Lung (tissue), 12 donors: Measurements from ENCODE around the gene CERS1. TPM values are rescaled to one million over a fixed set of nuclear protein-coding genes. Genes with fewer than 3 reads are reported as not detected.

ENCODE experiments used
- ATAC-seq: fragments of 200-7000 bp; cut with Tn5 transposase; one replicate; pipeline ENCODE4 v1.9.1; 2020; ENCODE audit warnings: moderate number of reproducible peaks; ENCODE audit not compliant: insufficient read depth, low FRiP score
- DNase-seq, 3 donors: peaks; one replicate each; pipeline ENCODE4 v3.0.0-alpha.2; 2013 to 2017
- H3K27ac ChIP-seq, 2 donors: one replicate each; pipeline ENCODE4 v1.5.1; 2013; ENCODE audit warnings: mild to moderate bottlenecking in 2 of 2, moderate library complexity in 2 of 2, control low read depth in 1 of 2, inconsistent platforms in 1 of 2, low read depth in 1 of 2, low read length in 1 of 2
- H3K27me3 ChIP-seq, 3 donors: one replicate each; pipeline ENCODE4 v1.5.1; 2013; ENCODE audit warnings: low read length in 2 of 3; ENCODE audit not compliant: control insufficient read depth in 3 of 3, insufficient read depth in 3 of 3
- H3K36me3 ChIP-seq, 4 donors: one replicate each; pipeline ENCODE4 v1.5.1; 2013; ENCODE audit warnings: low read length in 4 of 4, mild to moderate bottlenecking in 1 of 4, moderate library complexity in 1 of 4; ENCODE audit not compliant: control insufficient read depth in 4 of 4, insufficient read depth in 4 of 4
- H3K4me1 ChIP-seq, 5 donors: one replicate each; pipeline ENCODE4 v1.5.1; 2013; ENCODE audit warnings: low read length in 5 of 5, mild to moderate bottlenecking in 2 of 5, moderate library complexity in 1 of 5; ENCODE audit not compliant: control insufficient read depth in 5 of 5, insufficient read depth in 5 of 5
- H3K4me3 ChIP-seq: one replicate; pipeline ENCODE4 v1.5.1; 2013; ENCODE audit warnings: mild to moderate bottlenecking, control low read depth, moderate library complexity
- H3K9ac ChIP-seq, 2 donors: one replicate each; pipeline ENCODE4 v1.5.1; 2013; ENCODE audit warnings: low read length in 2 of 2, control low read depth in 1 of 2; ENCODE audit not compliant: insufficient read depth in 1 of 2
- H3K9me3 ChIP-seq, 4 donors: one replicate each; pipeline ENCODE4 v1.5.1; 2013; ENCODE audit warnings: low read length in 3 of 4, mild to moderate bottlenecking in 1 of 4, moderate library complexity in 1 of 4; ENCODE audit not compliant: control insufficient read depth in 4 of 4, insufficient read depth in 3 of 4
- WGBS, 2 donors: extraction: QIAGEN DNeasy Blood & Tissue Kit; methylation state at CpG; one replicate each; pipeline ENCODE4 v1.1.7; 2013; 5-methylcytosine and 5-hydroxymethylcytosine counted together
- polyA plus RNA-seq, 2 donors: library from polyadenylated mRNA; stranded (reverse); fragments of 200-250 nt; gene quantifications; one replicate each; pipeline ENCODE4 v1.2.1, GENCODE V29; 2013
- total RNA-seq, 2 donors: library from RNA; depleted of rRNA in 1 of 2; stranded (reverse); fragments of >200 nt in 1 of 2; gene quantifications; one replicate each; pipeline ENCODE4 v1.2.1, GENCODE V29; 2014 to 2021
- TF ChIP-seq, protein P1 (sequence below): IDR thresholded peaks from 2 replicates; pipeline ENCODE4 v1.5.1; 2012; ENCODE audit warnings: mild to moderate bottlenecking; ENCODE audit errors: control extremely low read depth, extremely low read depth
- donor health status: control.
- donor health status: control.
- donor health status: Bipolar disorder and iron deficiency.
- donor health status: healthy.
- donor health status: DM: yes; HTN: yes; CAD: no.

The CERS1 gene
- total and polyA plus RNA-seq, 4 donors: 0.14 to 1.7 (median 0.35) TPM

DNA sequence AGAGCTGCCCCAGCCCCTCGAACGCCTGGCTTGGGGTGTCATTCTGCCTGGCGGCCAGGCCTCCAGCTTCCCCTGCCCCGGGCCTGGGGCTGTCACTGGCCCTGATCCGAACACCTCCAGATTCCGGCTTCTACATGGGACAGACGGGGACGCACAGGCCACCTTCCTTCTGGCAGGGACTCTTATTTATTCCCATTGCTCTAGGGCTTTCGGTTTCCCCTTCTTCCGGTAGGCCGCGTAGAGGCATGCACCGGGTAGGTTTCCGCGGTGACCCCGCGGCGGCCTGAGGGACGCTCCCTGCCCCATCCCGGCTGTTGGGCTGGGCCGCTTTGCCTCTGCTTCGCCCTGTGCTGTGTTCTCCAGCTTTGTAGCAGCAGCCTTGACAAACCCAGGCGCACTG, 28.2 kb downstream of the CERS1 start:
- peaks cover 0 to 9% (median 3%) of the 10 kb centered on the region in 5 donors for H3K4me1 ChIP-seq
- no peak overlapping the region for H3K9ac ChIP-seq
- no peak for DNase-seq
- no peak for ATAC-seq
- H3K27me3 ChIP-seq: peaks cover 0 to 19% (median 12%) of the 10 kb centered on the region in 3 donors
- 97 to 98% methylated on average over 20 to 23 of the region's 23 CpGs for WGBS, 2 donors
- H3K36me3 ChIP-seq: peaks cover 2 to 48% (median 21%) of the 10 kb centered on the region in 4 donors
- no peaks in the 10 kb centered on the region for H3K9me3 ChIP-seq
- no peak overlapping the region for H3K4me3 ChIP-seq
- H3K27ac ChIP-seq: no peak overlapping the region
- TF ChIP-seq, protein P1, sequence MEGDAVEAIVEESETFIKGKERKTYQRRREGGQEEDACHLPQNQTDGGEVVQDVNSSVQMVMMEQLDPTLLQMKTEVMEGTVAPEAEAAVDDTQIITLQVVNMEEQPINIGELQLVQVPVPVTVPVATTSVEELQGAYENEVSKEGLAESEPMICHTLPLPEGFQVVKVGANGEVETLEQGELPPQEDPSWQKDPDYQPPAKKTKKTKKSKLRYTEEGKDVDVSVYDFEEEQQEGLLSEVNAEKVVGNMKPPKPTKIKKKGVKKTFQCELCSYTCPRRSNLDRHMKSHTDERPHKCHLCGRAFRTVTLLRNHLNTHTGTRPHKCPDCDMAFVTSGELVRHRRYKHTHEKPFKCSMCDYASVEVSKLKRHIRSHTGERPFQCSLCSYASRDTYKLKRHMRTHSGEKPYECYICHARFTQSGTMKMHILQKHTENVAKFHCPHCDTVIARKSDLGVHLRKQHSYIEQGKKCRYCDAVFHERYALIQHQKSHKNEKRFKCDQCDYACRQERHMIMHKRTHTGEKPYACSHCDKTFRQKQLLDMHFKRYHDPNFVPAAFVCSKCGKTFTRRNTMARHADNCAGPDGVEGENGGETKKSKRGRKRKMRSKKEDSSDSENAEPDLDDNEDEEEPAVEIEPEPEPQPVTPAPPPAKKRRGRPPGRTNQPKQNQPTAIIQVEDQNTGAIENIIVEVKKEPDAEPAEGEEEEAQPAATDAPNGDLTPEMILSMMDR: no peak

DNA sequence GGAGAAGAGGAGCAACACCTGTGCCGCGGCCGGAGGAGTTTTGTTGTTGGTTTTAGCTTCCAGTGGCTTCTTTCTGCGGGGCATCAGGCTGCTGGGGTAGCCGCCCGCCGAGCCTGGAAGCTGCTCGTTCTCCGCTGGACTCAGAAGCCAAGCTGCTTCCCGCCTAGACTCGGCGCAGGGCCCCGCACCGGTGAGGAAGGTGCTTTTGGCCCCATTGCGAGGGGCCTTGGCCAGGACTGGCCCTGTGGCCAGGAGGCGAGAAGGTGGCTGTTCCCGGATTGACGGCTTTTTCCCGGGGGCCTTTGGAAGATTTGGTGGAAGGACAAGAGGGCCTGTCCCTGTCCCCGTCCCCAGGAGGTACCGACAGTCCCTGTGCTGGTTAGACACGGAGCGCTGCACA, 28.8 kb downstream of the CERS1 start:
- H3K9ac ChIP-seq: no peak overlapping the region
- DNase-seq (no peak), ATAC-seq (no peak)
- no peak overlapping the region for H3K27ac ChIP-seq
- TF ChIP-seq, protein P1: no peak
- peaks cover 0 to 19% (median 12%) of the 10 kb centered on the region in 3 donors for H3K27me3 ChIP-seq
- peaks cover 0 to 9% (median 3%) of the 10 kb centered on the region in 5 donors for H3K4me1 ChIP-seq
- no peak overlapping the region for H3K4me3 ChIP-seq
- peaks cover 3 to 50% (median 25%) of the 10 kb centered on the region in 4 donors for H3K36me3 ChIP-seq
- H3K9me3 ChIP-seq: no peaks in the 10 kb centered on the region
- WGBS, 2 donors: 96 to 97% methylated on average over 23 of the region's 23 CpGs

DNA sequence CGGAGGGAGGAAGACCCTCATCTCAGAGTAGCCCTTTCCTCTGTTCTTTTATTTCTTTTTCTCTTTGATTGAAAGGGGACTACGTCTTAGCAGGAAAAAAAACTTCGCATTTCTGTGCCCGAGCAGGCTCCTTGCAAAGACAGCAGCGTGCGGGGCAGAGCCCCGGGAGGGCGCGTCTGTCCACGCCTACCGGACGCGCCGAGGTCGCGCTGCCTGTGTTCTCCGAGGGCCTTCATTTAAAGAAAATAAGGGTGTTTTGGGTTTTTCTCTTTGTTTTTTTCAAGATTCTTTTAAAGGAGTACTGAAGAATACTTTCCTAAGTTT, 29.2 kb downstream of the CERS1 start:
- Histone ChIP-seq H3K36me3 (peaks cover 6 to 54% (median 28%) of the 10 kb centered on the region in 4 donors), H3K9me3 (no peaks in the 10 kb centered on the region), H3K27me3 (peaks cover 0 to 19% (median 10%) of the 10 kb centered on the region in 3 donors), H3K4me1 (peaks cover 0 to 9% (median 3%) of the 10 kb centered on the region in 5 donors), H3K27ac (no peak overlapping the region), H3K9ac (no peak overlapping the region), H3K4me3 (no peak overlapping the region)
- whole genome bisulfite sequencing, 2 donors: 80 to 90% methylated on average over 17 of the region's 17 CpGs
- TF ChIP-seq, protein P1: no peak
- ATAC-seq (no peak), DNase-seq (no peak)
